ENCODE measurements around the gene EDDM13. TPM values are rescaled to one million over a fixed set of nuclear protein-coding genes. Genes with fewer than 3 reads are reported as not detected.

Gene EDDM13
- total and polyA plus RNA-seq, 12 donors = 0.33 to 1.0 (median 0.58) TPM; not detected in 6

DNA sequence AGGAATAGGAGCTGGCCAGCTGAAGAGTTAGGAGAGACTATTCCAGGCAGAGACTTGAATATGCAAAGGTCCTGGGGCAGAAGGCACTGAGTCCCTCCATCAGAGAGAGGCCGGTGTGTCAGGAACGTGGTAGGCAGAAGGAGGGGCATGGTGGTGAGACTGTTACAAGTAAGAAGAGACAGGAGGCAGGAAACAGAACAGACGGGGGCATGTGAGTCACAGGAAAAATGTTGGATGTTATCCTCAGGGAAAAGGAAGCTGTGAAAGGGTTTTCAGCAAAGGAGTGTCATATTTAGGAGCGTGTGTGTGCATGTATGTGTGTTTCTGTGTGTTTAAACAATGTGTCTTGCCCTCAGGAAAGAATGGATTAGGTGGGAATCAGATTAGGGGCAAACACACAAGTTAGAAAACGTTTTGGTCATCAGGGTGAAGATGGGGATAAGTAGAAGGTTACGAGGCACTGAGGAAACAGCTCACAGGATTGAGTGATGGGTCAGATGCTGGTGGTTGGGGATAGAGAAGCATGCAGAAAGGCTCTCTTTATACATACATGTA is 1.1 kb downstream of the EDDM13 start:
- Histone ChIP-seq H3K9me3 (replicated peaks in 1 of 3) (no peaks in the 10 kb centered on the region), H3K4me1 (replicated peaks in 1 of 2) (peaks cover 0 to 14% of the 10 kb centered on the region in 2 donors), H3K27ac (no peak overlapping the region), H3K36me3 (replicated peaks in 1 of 2) (no peaks in the 10 kb centered on the region), H3K27me3 (no peaks in the 10 kb centered on the region), H3K4me3 (no peak overlapping the region)
- no peak for TF ChIP-seq POLR2A (IDR thresholded peaks at IDR 0.05)
- TF ChIP-seq, protein P1, sequence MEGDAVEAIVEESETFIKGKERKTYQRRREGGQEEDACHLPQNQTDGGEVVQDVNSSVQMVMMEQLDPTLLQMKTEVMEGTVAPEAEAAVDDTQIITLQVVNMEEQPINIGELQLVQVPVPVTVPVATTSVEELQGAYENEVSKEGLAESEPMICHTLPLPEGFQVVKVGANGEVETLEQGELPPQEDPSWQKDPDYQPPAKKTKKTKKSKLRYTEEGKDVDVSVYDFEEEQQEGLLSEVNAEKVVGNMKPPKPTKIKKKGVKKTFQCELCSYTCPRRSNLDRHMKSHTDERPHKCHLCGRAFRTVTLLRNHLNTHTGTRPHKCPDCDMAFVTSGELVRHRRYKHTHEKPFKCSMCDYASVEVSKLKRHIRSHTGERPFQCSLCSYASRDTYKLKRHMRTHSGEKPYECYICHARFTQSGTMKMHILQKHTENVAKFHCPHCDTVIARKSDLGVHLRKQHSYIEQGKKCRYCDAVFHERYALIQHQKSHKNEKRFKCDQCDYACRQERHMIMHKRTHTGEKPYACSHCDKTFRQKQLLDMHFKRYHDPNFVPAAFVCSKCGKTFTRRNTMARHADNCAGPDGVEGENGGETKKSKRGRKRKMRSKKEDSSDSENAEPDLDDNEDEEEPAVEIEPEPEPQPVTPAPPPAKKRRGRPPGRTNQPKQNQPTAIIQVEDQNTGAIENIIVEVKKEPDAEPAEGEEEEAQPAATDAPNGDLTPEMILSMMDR (IDR thresholded peaks at IDR 0.05) = no peak
- DNase-seq = no peak
- WGBS, 4 donors = 46 to 62% (median 54%) methylated on average over 6 of the region's 6 CpGs
- intact Hi-C loops (cut with DNase I) = no loop called here

DNA sequence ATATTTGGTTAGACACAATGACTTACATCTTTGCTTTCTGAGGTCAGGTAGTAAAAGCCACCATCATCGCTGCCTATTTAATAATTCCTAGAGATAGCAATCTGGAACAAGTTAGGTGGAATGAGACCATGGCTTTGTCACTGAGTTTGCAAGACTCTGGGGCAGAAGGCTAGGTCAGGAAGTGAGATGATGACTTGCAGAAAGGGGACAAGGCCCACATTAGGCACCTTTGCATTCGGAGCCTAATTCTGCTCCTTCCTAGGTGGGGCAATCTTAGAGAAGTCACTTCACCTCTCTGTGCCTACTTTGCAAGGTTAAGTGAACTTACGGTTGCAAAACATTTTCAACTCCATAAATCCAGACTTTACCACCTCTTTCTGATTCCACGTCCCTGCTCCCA is 10.3 kb downstream of the EDDM13 start:
- Histone ChIP-seq H3K9me3 (replicated peaks in 1 of 3) (no peaks in the 10 kb centered on the region), H3K36me3 (replicated peaks in 1 of 2) (no peaks in the 10 kb centered on the region), H3K4me3 (no peak overlapping the region), H3K27me3 (no peaks in the 10 kb centered on the region), H3K4me1 (replicated peaks in 1 of 2) (no peaks in the 10 kb centered on the region), H3K27ac (no peak overlapping the region)
- WGBS, 4 donors = 95 to 97% (median 96%) methylated on average over 4 of the region's 4 CpGs
- intact Hi-C loops (cut with DNase I) = no loop called here
- DNase-seq = no peak
- TF ChIP-seq, protein P1 (IDR thresholded peaks at IDR 0.05) = no peak
- TF ChIP-seq POLR2A (IDR thresholded peaks at IDR 0.05) = no peak

DNA sequence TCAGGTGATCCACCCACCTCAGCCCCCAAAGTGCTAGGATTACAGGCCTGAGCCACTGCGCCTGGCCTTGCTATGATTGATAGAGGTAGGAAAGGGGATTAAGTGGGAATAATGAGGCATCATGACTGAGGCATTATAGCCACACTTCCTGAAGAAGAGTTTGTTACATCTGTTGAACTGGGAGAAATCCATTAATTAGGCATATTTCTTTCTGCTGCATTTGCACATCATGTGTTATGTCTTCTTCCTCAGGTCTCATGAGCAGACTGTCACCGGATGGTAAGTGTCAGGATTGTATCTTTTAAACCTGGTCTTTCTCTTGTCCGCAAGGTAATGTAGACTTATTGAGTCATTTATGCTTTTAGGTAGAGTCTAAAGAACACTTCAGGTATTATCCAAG is 12.2 kb downstream of the EDDM13 start:
- Histone ChIP-seq H3K4me3 (no peak overlapping the region), H3K27ac (no peak overlapping the region), H3K27me3 (no peaks in the 10 kb centered on the region), H3K4me1 (replicated peaks in 1 of 2) (no peaks in the 10 kb centered on the region), H3K9me3 (replicated peaks in 1 of 3) (no peaks in the 10 kb centered on the region), H3K36me3 (replicated peaks in 1 of 2) (no peaks in the 10 kb centered on the region)
- DNase-seq = no peak
- intact Hi-C loops (cut with DNase I) = no loop called here
- WGBS, 4 donors = 95 to 97% (median 96%) methylated on average over 3 of the region's 3 CpGs
- no peak for TF ChIP-seq POLR2A (IDR thresholded peaks at IDR 0.05)
- TF ChIP-seq, protein P1 (IDR thresholded peaks at IDR 0.05) = no peak

DNA sequence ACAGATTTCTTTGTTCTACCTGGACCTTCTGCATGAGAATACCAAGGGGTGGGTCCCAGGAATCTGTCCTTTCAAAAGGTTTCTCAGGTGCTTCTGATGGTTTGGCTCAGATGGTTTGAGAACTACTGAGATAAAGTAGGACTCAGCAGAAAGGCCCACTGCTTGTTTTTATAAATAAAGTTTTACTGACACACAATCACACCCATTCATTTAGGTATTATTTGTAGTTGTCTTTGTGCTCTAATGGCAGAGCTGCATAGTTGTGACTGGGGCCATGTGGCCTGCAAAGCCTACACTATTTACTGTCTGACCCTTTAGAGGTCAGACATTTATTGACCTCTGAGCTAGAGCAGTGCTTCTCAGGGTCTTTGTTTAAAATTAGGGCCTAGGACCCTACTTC is 17.6 kb downstream of the EDDM13 start:
- intact Hi-C loops (cut with DNase I) = no loop called here
- no peak overlapping the region for H3K27ac ChIP-seq
- H3K4me1 ChIP-seq (replicated peaks in 1 of 2) = no peaks in the 10 kb centered on the region
- no peak for DNase-seq
- TF ChIP-seq, protein P1 (IDR thresholded peaks at IDR 0.05) = no peak
- no peak for TF ChIP-seq POLR2A (IDR thresholded peaks at IDR 0.05)
- no peaks in the 10 kb centered on the region for H3K9me3 ChIP-seq (replicated peaks in 1 of 3)
- H3K27me3 ChIP-seq = no peaks in the 10 kb centered on the region
- peaks cover 0 to 7% of the 10 kb centered on the region in 2 donors for H3K36me3 ChIP-seq (replicated peaks in 1 of 2)
- no peak overlapping the region for H3K4me3 ChIP-seq

All from adrenal gland (tissue), 12 donors.